Sigmoid colon (tissue), 4 donors: Measurements from ENCODE around the gene DGLUCY.

ENCODE experiments used
- EP300 ChIP-seq, 4 donors: sonication (generic); formaldehyde crosslinking; IDR thresholded peaks; one replicate each; pipeline ENCODE4 v1.6.1; 2017; ENCODE audit warnings: antibody characterized with exemption in 4 of 4
- POLR2A ChIP-seq, 2 donors: fragments of 450-650 bp; IDR thresholded peaks; one replicate each; pipeline ENCODE4 v1.6.1; 2016; ENCODE audit warnings: antibody characterized with exemption in 2 of 2, mild to moderate bottlenecking in 2 of 2, moderate library complexity in 2 of 2
- TF ChIP-seq, protein P1 (sequence below), 4 experiments: fragments of 450-650 bp in 3 of 4; fragments of 200-600 bp in 1 of 4; IDR thresholded peaks; one replicate each; pipeline ENCODE4 v1.5.1; 2016 to 2019; ENCODE audit warnings: antibody characterized with exemption in 4 of 4, mild to moderate bottlenecking in 3 of 4, moderate library complexity in 2 of 4

DNA sequence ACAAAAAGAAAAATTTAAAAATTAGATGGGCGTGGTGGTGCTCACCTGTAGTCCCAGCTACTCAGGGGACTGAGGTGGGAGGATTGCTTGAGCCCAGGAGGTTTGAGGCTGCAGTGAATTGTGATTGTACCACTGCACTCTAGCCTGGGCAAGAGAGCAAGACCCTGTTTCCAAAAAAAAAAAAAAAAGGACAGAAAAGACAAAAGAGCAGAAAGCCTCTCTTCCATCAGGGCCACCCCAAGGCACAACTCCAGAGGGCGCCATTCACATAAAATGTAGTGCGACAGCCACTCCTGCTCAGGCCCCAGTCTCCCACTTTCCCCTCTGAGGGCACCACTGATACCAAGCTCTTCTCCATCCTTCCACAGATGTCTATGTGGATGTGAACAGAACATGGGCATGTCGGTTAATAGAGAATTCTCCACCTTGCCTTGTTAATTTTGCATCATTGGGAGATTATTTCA is 41.8 kb downstream of the DGLUCY start:
- TF ChIP-seq, protein P1, sequence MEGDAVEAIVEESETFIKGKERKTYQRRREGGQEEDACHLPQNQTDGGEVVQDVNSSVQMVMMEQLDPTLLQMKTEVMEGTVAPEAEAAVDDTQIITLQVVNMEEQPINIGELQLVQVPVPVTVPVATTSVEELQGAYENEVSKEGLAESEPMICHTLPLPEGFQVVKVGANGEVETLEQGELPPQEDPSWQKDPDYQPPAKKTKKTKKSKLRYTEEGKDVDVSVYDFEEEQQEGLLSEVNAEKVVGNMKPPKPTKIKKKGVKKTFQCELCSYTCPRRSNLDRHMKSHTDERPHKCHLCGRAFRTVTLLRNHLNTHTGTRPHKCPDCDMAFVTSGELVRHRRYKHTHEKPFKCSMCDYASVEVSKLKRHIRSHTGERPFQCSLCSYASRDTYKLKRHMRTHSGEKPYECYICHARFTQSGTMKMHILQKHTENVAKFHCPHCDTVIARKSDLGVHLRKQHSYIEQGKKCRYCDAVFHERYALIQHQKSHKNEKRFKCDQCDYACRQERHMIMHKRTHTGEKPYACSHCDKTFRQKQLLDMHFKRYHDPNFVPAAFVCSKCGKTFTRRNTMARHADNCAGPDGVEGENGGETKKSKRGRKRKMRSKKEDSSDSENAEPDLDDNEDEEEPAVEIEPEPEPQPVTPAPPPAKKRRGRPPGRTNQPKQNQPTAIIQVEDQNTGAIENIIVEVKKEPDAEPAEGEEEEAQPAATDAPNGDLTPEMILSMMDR (IDR thresholded peaks at IDR 0.05), result no peak
- no peak for TF ChIP-seq EP300 (IDR thresholded peaks at IDR 0.05)
- no peak for TF ChIP-seq POLR2A (IDR thresholded peaks at IDR 0.05)
